H9 (cell line): ENCODE measurements around the gene GABBR2. TPM values are rescaled to one million over a fixed set of nuclear protein-coding genes. Genes with fewer than 3 reads are reported as not detected.

Experiments
- DNase-seq: peaks from one replicate; pipeline ENCODE4 v3.0.0-alpha.2; 2017
- H2AFZ ChIP-seq: one replicate; pipeline ENCODE4 v1.6.1; 2013; ENCODE audit warnings: mild to moderate bottlenecking, low read length, control low read depth, moderate library complexity
- H2AK5ac ChIP-seq: 2 replicates; pipeline ENCODE4 v1.6.1; 2013; ENCODE audit warnings: low read length, control low read depth, mixed read lengths; ENCODE audit not compliant: insufficient read length
- H2BK120ac ChIP-seq: one replicate; pipeline ENCODE4 v1.6.1; 2013; ENCODE audit warnings: low read depth, mild to moderate bottlenecking, low read length, control low read depth, inconsistent platforms; ENCODE audit not compliant: poor library complexity, severe bottlenecking
- H2BK12ac ChIP-seq: 2 replicates; pipeline ENCODE4 v1.6.1; 2013; ENCODE audit warnings: low read length, control low read depth, mixed read lengths, low read depth; ENCODE audit not compliant: insufficient read length
- H2BK15ac ChIP-seq: 2 replicates; pipeline ENCODE4 v1.6.1; 2013; ENCODE audit warnings: low read depth, low read length, control low read depth
- H2BK20ac ChIP-seq: one replicate; pipeline ENCODE4 v1.6.1; 2013; ENCODE audit warnings: low read depth, mild to moderate bottlenecking, low read length, control low read depth, inconsistent platforms; ENCODE audit not compliant: poor library complexity, severe bottlenecking
- H2BK5ac ChIP-seq: 2 replicates; pipeline ENCODE4 v1.6.1; 2013; ENCODE audit warnings: low read length, control low read depth, mixed read lengths; ENCODE audit not compliant: insufficient read length
- H3K14ac ChIP-seq: 2 replicates; pipeline ENCODE4 v1.6.1; 2013; ENCODE audit warnings: low read length, control low read depth; ENCODE audit not compliant: insufficient read depth
- H3K18ac ChIP-seq: 2 replicates; pipeline ENCODE4 v1.6.1; 2013; ENCODE audit warnings: low read depth, mild to moderate bottlenecking, mixed read lengths, low read length, control low read depth; ENCODE audit not compliant: insufficient read length
- H3K23ac ChIP-seq: 2 replicates; pipeline ENCODE4 v1.6.1; 2013; ENCODE audit warnings: low read length, control low read depth, mixed read lengths, low read depth; ENCODE audit not compliant: insufficient read length
- H3K23me2 ChIP-seq: 2 replicates; pipeline ENCODE4 v1.6.1; 2013; ENCODE audit warnings: low read depth, mild to moderate bottlenecking, mixed read lengths, low read length, control low read depth; ENCODE audit not compliant: insufficient read length, poor library complexity, severe bottlenecking
- H3K27ac ChIP-seq: 2 replicates; pipeline ENCODE4 v1.5.1; 2013; ENCODE audit warnings: low read length, control low read depth, mixed read lengths, low read depth; ENCODE audit not compliant: insufficient read length
- H3K27me3 ChIP-seq: 2 replicates; pipeline ENCODE4 v1.6.1; 2013; ENCODE audit warnings: low read length, control low read depth, inconsistent platforms; ENCODE audit not compliant: insufficient read depth
- H3K4ac ChIP-seq: 2 replicates; pipeline ENCODE4 v1.6.1; 2013; ENCODE audit warnings: low read depth, mild to moderate bottlenecking, control low read depth, inconsistent platforms, low read length, moderate library complexity
- H3K4me1 ChIP-seq: 2 replicates; pipeline ENCODE4 v1.6.1; 2013; ENCODE audit warnings: low read length, control low read depth, inconsistent platforms; ENCODE audit not compliant: insufficient read depth
- H3K4me2 ChIP-seq: 2 replicates; pipeline ENCODE4 v1.6.1; 2013; ENCODE audit warnings: low read length, control low read depth, mixed read lengths; ENCODE audit not compliant: insufficient read length, insufficient read depth
- H3K56ac ChIP-seq: 2 replicates; pipeline ENCODE4 v1.6.1; 2013; ENCODE audit warnings: low read depth, mild to moderate bottlenecking, mixed read lengths, low read length, control low read depth; ENCODE audit not compliant: insufficient read length
- H3K79me1 ChIP-seq: 2 replicates; pipeline ENCODE4 v1.6.1; 2013; ENCODE audit warnings: low read depth, mild to moderate bottlenecking, moderate library complexity, low read length, control low read depth, inconsistent platforms; ENCODE audit not compliant: insufficient read depth, poor library complexity, severe bottlenecking
- H3K79me2 ChIP-seq: 2 replicates; pipeline ENCODE4 v1.6.1; 2013; ENCODE audit warnings: low read length, control low read depth, inconsistent platforms; ENCODE audit not compliant: insufficient read depth
- H3K9ac ChIP-seq: 2 replicates; pipeline ENCODE4 v1.6.1; 2013; ENCODE audit warnings: low read length, control low read depth, mixed read lengths; ENCODE audit not compliant: insufficient read length; ENCODE audit errors: extremely low read depth
- H3K9me3 ChIP-seq: one replicate; pipeline ENCODE4 v1.6.1; 2013; ENCODE audit warnings: low read depth, low read length, inconsistent platforms; ENCODE audit not compliant: control insufficient read depth
- H3T11ph ChIP-seq: one replicate; pipeline ENCODE4 v1.6.1; 2013; ENCODE audit warnings: mild to moderate bottlenecking, low read length, control low read depth, inconsistent platforms
- H4K20me1 ChIP-seq: one replicate; pipeline ENCODE4 v1.6.1; 2013; ENCODE audit not compliant: control insufficient read depth, insufficient read length, insufficient read depth
- H4K5ac ChIP-seq: 2 replicates; pipeline ENCODE4 v1.6.1; 2013; ENCODE audit warnings: low read depth, mild to moderate bottlenecking, mixed read lengths, low read length, control low read depth; ENCODE audit not compliant: insufficient read length
- H4K8ac ChIP-seq: replicated peaks from 2 replicates; pipeline ENCODE4 v1.6.1; 2013; ENCODE audit warnings: low read length, control low read depth, mixed read lengths, low read depth; ENCODE audit not compliant: insufficient read length
- H4K91ac ChIP-seq: 2 replicates; pipeline ENCODE4 v1.6.1; 2013; ENCODE audit warnings: low read depth, mild to moderate bottlenecking, moderate library complexity, mixed read lengths, low read length, control low read depth; ENCODE audit not compliant: insufficient read length
- H3K27ac Mint-ChIP-seq, 3 experiments: 2 replicates in 2 of 3; 3 replicates in 1 of 3; pipeline ENCODE4 v1.8.0; 2020 to 2021; ENCODE audit warnings: mixed read lengths in 3 of 3, mild to moderate bottlenecking in 1 of 3, moderate library complexity in 1 of 3
- H3K27me3 Mint-ChIP-seq: 2 replicates; pipeline ENCODE4 v1.8.0; 2021; ENCODE audit warnings: low read depth, mild to moderate bottlenecking, moderate library complexity, mixed read lengths
- H3K36me3 Mint-ChIP-seq, 3 experiments: 2 replicates in 2 of 3; 3 replicates in 1 of 3; pipeline ENCODE4 v1.8.0; 2020 to 2021; ENCODE audit warnings: low read depth in 3 of 3, mixed read lengths in 3 of 3; ENCODE audit not compliant: insufficient read depth in 1 of 3
- H3K4me1 Mint-ChIP-seq, 2 experiments: 2 replicates each; pipeline ENCODE4 v1.8.0; 2020; ENCODE audit warnings: mixed read lengths in 2 of 2
- H3K4me3 Mint-ChIP-seq, 2 experiments: 2 replicates in 1 of 2; 3 replicates in 1 of 2; pipeline ENCODE4 v1.8.0; 2020 to 2021; ENCODE audit warnings: mild to moderate bottlenecking in 2 of 2, mixed read lengths in 2 of 2, moderate library complexity in 1 of 2
- H3K9me3 Mint-ChIP-seq, 2 experiments: 2 replicates in 1 of 2; 3 replicates in 1 of 2; pipeline ENCODE4 v1.8.0; 2020; ENCODE audit warnings: mild to moderate bottlenecking in 2 of 2, mixed read lengths in 2 of 2, moderate library complexity in 1 of 2
- WGBS: extraction: QIAGEN DNeasy Blood & Tissue Kit; methylation state at CpG from one replicate; pipeline ENCODE4 v1.1.7; 2013; ENCODE audit warnings: missing lambda C conversion rate, low lambda C conversion rate, mixed read lengths; ENCODE audit not compliant: insufficient read length; ENCODE audit errors: extremely low coverage; 5-methylcytosine and 5-hydroxymethylcytosine counted together
- total RNA-seq: library from RNA; stranded (reverse); gene quantifications from 2 replicates; pipeline ENCODE4 v1.2.1, GENCODE V29; 2021
- TF ChIP-seq, protein P1 (sequence below): fragments of 200-600 bp; sonication (generic); conservative IDR thresholded peaks from 3 replicates; pipeline ENCODE4 v1.8.0; 2021; ENCODE audit warnings: antibody characterized with exemption, mild to moderate bottlenecking

GABBR2 gene
- total RNA-seq, 1 experiment from 2014 or later, result 0.66 TPM

DNA sequence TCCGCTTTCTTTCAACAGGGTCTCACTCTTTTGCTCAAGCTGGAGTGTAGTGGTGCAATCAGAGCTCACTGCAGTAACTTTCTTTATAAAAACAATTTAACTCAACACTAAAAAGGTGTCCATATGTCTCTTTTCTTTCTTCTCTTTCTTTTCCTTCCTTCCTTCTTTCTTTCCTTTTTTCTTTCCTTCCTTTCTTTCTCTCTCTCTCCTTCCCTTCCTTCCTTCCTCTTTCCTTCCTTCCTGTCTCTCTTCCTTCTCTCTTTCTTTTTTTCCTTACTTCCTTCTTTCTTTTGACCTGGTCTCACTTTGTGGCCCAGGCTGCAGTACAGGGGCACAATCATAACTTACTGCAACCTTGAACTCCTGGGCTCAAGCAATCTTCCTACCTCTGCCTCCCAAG is 427.5 kb downstream of the GABBR2 start:
- Histone ChIP-seq H3K18ac (no peak overlapping the region), H2AFZ (no peak overlapping the region), H3K79me1 (no peaks in the 10 kb centered on the region), H4K91ac (no peak overlapping the region), H3K9me3 (no peaks in the 10 kb centered on the region), H3K14ac (no peak overlapping the region), H3K23me2 (no peaks in the 10 kb centered on the region), H2BK20ac (no peak overlapping the region), H2BK15ac (no peak overlapping the region), H2BK12ac (no peak overlapping the region), H2BK5ac (no peak overlapping the region), H4K8ac (no peak overlapping the region), H3K4me1 (no peaks in the 10 kb centered on the region), H2AK5ac (no peak overlapping the region), H3K9ac (no peak overlapping the region), H3K23ac (no peak overlapping the region), H4K20me1 (no peaks in the 10 kb centered on the region), H3T11ph (no peak overlapping the region), H3K4me2 (no peak overlapping the region), H3K4ac (no peak overlapping the region), H4K5ac (no peak overlapping the region), H2BK120ac (no peak overlapping the region), H3K79me2 (no peaks in the 10 kb centered on the region), H3K27ac (no peak overlapping the region), H3K27me3 (no peaks in the 10 kb centered on the region), H3K56ac (no peak overlapping the region)
- no peak for DNase-seq
- TF ChIP-seq, protein P1, sequence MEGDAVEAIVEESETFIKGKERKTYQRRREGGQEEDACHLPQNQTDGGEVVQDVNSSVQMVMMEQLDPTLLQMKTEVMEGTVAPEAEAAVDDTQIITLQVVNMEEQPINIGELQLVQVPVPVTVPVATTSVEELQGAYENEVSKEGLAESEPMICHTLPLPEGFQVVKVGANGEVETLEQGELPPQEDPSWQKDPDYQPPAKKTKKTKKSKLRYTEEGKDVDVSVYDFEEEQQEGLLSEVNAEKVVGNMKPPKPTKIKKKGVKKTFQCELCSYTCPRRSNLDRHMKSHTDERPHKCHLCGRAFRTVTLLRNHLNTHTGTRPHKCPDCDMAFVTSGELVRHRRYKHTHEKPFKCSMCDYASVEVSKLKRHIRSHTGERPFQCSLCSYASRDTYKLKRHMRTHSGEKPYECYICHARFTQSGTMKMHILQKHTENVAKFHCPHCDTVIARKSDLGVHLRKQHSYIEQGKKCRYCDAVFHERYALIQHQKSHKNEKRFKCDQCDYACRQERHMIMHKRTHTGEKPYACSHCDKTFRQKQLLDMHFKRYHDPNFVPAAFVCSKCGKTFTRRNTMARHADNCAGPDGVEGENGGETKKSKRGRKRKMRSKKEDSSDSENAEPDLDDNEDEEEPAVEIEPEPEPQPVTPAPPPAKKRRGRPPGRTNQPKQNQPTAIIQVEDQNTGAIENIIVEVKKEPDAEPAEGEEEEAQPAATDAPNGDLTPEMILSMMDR, result no peak
- Mint-ChIP-seq H3K4me3 (no peak overlapping the region), H3K9me3 (no peaks in the 10 kb centered on the region), H3K27ac (no peak overlapping the region), H3K4me1 (peaks cover 0 to 8% of the 10 kb centered on the region in 2 experiments; a peak in 1 of 4 replicates), H3K27me3 (peaks cover 2% of the 10 kb centered on the region; the same call in 1 of the 2 replicates), H3K36me3 (no peaks in the 10 kb centered on the region)
- WGBS, result no CpG with 5 or more reads among the region's 1 CpG
